HG02884 (cell line): ENCODE data around the gene MCCC1.
"Not testable (repeated sequence)": the region's sequence is repeated elsewhere in the genome, so short reads cannot be mapped to it uniquely, and the experiment has no call there.

Source experiments
- ATAC-seq: cut with Tn5 transposase; IDR thresholded peaks from one replicate; pipeline ENCODE4 v1.9.1; 2021; ENCODE audit warnings: mild to moderate bottlenecking, moderate library complexity; ENCODE audit not compliant: unreplicated experiment

Gene MCCC1

DNA sequence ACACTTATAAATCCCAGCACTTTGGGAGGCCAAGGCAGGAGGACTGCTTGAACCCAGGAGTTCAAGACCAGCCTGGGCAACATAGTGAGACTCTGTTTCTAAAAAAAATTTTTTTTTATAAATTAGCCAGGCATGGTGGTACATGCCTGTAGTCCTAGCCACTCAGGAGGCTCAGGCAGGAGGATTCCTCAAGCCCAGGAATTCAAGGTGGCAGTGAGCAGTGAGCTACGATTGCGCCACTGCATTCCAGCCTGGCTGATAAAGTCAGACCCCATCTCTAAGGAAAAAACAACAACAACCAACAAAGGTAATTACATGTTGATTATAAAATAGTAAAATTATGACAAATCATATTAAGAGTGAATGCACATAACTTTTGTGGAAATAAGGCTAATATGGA is 40.9 kb downstream of the MCCC1 start:
- ATAC-seq = no peak

DNA sequence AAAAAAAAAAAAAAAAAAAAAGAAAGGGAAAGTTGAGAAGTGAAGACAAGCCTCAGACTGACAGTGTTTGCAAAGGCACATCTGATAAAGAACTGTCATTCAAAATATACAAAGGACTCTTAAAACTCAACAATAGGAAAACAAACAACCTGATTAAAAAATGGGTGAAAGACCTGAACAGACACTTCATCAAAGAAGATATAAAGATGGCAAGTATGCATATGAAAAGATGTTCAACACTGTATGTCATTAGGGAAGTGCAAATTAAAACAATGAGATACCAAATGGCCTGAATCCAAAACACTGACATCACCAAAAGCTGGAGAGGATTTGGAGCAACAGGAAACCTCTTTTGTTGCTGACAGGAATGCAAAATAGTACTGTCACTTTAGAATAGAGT is 48.6 kb downstream of the MCCC1 start:
- ATAC-seq = no peak

DNA sequence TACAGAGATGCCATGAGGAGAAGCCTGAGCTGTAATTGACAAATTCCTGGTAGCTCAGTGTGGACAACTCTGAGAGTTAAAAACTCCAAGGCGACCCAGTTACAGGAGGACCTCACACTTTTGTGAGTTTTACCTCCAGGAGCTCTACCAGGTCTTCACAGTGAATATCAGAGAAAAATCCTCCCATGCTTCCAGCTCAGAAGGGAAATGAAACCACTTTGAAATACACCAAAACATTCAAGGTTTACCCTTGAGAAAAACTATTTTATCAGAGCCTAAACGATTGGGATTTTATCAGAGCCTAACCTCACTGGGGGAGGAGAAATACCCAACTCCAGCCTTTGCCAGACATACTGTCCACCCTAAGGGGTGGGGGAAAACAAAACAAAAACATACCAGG is 52.4 kb downstream of the MCCC1 start:
- no peak for ATAC-seq

DNA sequence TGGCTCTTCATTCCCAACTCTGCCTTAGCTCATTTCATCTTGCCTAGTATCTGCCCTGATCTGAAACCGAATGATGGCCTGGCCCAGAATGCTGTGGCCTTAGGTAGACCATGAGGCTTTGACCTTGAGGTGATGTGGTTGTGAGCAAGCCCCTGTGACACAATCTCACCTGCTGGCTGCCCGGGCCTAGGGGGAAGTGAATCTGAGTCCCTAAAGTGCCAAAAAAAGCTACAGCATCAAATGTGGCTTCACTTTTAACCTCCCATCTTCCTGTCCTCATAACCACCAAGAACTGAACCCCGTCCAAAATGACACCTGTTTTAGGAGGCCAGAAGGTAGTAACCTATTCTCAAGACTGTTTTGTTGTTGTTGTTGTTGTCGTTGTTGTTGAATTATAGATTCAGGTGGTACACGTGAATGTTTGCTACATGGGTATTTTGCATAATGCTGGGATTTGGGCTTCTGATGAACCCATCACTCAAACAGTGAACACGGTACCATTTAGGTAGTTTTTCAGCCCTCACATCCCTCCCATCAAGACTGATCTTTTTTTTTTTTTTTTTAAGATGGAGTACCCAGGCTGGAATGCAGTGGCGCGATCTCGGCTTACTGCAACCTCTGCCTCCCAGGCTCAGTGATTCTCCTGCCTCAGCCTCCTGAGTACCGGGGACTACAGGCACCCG is 54.6 kb downstream of the MCCC1 start:
- ATAC-seq = peak; percentile 93

DNA sequence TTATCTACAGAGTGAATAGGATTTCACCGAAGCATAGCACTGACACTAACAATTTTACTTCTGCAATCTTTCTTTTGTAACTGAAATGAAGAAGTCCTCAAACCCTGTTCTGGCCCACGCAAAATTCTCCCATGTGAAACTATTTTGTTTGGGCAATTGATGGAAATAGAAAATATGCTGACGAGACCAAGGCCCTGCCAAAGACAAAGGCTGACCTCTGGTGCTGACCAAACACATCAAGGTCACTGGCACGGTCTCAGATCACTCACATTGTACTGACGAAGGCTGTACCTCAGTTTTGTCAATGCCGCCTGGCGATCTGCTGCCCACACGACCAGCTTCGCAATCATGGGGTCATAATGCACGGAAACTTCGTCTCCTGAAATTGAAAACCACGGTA is 60.5 kb downstream of the MCCC1 start:
- no peak for ATAC-seq

DNA sequence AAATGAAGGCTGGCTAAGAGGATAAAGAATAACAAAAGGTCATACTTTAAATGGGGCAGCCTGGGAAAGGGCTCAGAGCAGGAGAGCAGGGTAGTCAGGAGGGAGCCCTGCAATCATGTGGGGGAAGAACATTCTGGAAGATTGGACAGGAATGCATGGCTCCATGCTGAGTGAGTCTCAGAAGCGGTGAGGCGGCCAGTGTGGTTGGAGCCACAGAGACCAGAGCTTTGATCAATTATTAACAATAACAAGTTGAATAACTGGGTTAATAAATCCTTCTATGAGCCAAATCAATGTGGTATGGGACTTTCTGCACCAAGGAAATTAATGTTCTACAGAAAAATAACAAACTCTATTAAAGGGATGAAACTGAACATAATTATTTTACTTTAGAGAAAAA is 61.1 kb downstream of the MCCC1 start:
- ATAC-seq = no peak

DNA sequence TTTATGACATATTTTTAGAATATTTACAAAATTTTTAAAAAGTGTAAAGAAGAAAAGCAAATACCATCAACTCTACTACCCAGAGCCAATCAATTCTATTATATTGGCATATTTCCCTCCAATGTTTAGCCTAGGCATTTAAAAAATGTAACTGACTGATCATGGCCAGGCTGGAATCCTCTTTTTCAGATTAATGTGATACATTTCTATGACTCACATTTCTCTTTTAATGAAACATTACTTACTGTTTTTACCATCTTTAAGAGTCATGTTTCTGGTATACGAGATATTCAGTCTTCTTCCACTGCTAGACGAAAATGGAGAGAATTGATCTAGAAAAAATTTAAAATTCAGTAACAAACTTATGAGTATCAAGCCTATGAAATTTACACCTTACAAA is 65.5 kb downstream of the MCCC1 start:
- ATAC-seq = no peak

DNA sequence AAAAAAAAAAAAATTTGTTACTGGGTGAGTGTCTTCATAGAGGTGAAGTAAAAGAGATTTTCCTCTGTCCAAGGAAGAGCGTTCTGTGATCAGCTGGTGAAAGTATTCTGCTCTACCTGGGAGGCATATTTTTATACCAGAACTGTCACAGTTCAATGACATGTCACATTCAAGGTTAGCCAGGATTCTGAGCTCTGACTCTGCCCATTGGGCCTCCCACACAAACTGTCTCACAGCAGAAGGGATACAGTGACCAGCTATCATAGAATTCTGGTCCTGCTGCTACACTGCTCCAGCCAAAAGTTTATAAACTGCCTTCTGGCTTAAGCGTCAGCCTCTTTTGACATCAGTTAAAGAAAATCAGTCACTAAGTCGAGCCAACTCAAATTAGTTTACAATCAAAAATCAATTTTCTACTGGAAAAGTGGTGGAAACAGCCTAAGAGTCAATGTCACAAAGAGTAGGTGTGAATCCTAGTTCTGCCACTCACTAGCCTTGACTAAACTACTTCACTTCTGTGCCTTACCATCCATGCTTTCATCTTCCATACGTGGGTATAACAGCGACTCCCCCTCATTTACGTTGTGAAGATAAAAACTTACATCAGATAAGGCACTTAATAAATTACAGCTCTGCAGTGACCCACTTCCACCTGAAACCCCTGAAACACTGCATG is 66.3 kb downstream of the MCCC1 start:
- no peak for ATAC-seq

DNA sequence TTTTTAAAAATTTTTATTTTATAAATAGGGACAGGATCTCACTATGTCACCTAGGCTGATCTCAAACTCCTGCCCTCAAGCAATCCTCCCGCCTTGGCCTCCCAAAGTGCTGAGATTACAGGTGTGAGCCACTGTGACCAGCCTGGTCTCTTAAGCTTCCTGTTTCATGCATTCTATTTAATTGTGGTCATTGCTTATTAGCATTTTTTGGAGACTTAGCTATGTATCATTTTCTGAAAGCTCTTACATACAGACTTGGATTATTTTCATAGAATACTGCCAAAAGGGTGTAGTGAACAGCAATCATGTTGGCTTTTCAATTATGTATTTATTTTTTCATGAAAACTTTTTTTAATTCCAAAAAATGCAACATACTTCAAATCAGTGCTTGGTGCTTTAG is 67.5 kb downstream of the MCCC1 start:
- ATAC-seq = no peak

DNA sequence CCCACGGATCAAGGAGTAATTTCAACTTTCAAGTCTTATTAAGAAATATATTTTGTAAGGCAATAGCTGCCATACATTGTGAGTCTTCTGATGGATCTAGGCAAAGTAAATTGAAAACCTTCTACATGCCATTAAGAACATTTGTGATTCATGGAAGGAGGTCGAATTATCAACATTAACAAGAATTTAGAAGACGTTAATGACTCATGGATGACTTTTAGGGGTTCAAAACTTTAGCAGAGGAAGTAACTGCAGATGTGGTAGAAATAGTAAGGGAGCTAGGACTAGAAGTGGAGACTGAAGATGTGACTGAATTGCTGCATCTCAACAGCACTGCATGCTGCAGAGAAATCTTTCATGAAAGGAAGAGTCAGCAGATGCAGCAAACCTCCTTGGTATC is 70.9 kb downstream of the MCCC1 start:
- ATAC-seq = no peak

DNA sequence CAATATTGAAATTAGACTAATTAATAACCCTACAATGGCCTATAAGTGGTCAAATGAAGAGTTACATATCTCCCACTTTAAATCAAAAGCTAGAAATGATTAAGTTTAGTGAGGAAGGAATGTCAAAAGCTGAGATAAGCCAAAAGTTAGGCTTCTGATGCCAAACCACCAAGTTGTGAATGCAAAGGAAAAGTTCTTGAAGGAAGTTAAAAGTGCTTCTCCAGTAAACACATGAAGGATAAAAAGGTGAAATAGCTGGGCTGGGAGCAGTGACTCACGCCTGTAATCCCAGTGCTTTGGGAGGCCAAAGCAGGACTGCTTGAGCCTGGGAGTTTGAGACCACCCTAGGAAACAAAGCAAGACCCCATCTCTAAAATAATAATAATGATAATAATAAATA is 72.0 kb downstream of the MCCC1 start:
- no peak for ATAC-seq

DNA sequence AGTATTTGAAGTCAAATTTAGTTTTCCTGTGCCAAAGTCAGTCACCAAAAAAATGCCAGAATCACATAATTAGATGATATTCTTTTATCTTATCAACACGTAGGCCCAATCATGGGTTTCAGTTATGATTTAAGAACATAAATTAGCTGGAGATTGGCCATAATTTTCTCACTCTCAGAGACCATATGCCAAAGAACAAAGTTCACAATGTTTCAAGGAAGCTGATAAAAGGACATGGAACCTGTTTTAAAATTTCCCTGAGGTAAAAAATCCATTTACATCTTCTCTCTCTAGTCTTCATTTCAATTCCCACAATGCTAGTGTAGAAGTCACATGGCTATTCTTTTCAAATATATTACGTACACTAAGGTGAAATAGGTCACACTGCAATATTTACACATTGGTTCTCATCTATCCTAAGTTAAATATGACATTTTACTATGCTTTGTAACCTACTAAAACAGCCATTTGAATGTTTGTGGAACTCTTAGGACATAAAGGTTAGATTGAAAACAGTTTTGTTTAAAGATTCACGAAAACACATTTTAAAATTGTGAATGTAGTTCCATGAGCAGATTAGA is 76.3 kb downstream of the MCCC1 start:
- ATAC-seq = no peak

DNA sequence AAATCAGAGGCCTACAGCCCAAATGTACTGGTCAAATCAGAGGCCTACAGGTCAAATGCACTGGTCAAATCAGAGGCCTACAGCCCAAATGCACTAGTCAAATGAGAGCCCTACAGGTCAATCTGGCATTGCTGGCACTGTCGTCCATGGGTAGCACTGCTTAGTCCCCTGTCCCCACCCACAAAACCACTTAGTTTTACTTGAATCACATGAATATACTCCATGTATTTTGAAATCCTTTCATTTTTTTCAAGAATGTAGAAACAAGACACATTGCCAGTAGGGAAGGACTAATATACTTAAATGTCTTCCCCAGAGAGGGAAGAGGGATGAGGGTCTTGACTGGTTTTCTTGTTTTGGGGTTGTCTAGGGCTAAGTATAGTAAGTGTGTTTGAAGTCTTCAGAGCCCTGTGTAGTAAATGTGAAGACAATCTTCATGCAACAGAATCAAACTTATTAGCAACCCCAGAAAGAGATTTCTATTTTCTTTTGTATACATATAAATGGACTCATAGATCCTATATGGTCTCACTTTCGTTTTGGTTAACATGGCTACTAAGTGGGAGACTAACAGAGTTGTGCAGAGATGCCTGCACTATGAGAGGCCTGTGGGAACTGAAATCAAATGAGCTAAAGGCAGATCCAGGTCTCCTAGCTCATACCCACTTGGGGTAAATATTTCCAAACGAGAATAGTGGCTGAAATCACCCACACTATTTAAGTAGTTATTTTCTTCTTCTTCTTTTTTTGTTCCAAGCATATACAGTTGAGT is 80.7 kb downstream of the MCCC1 start:
- ATAC-seq = no peak

DNA sequence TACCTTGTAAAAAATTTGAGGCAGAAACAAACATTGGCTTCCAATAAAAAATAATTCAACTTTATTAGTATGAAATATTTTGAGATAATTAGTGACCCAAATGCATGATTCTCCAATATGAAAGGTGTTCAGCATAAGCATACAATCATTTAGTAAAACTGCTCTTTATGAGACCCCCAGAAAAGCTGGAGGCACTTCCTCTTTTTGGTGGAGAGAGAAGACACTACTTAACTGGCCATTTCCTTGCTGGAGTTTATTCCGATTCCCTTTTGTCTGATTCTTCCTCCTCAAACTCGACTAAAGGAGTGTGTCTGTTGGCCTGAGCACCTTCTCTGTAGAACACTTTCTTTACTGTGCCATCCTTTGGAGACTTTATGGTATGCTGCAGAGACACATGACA is 84.1 kb downstream of the MCCC1 start:
- ATAC-seq = no peak

DNA sequence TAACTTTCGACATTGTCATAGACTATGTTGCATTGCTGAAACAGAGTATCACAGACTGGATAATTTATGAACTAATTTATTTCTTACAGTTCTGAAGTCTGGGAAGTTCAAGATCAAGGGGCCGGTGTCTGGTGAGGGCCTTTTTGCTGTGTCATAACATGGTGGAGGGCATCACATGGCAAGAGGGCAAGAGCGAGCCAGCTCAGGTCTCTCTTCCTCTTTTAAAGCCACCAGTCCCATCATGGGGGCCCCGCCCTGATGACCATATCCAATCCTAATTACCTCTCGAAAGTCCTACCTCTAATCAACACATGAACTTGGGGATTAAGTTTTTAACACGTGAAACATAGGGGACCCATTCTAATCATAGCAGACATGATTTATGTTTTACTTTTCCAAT is 85.4 kb downstream of the MCCC1 start:
- no peak for ATAC-seq

DNA sequence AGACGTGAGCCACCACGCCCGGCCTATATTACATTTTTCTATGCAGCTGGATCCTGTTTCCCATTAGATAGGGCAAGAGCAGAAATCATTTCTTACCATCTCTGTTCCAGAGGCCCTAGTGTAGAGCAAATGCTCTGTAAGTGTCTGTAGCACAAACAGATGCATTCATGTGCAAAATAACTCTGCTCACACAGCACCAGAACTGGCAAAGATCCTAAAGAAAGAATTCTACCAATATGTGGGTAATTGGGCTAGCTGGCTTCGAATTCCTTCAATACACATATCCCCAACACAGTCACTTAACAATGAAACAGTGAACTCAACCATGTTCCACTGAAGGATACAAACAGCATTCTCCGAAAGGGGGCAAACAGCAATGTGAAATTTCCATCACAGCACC is 86.2 kb downstream of the MCCC1 start:
- ATAC-seq = no peak

DNA sequence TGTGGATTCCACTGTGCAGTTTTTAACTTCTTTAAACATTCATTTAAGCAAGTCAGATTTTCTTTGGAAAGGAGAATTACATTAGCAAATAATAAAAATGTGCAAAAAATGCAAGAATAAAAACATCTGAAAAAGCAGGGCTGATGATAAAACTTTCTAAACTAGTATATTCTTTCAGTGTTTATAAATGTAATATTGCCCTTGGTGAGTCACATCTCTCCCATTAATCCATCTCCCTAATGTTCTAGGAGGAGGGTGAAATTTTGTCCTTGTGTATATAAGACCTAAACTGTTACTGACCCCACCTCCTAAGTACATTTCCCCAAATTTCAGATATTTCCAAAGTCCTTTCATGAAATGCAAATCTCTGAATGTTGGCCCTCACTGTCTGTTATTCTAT is 90.5 kb downstream of the MCCC1 start:
- no peak for ATAC-seq

DNA sequence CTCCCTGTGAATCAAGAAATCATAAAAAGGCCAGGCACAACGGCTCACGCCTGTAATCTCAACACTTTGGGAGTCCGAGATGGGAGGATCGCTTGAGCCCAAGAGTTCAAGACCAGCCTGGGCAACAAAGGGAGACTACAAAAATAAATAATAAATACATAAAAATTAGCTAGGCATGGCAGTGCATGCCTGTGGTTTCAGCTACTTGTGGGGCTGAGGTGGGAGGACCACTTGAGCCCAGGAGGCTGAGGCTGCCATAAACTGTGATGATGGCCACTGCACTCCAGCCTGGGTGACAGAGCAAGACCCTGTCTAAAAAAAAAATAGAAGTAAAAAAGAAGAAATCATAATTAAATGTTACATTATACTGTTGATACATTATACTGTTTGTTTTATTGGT is 91.0 kb downstream of the MCCC1 start:
- ATAC-seq = no peak

DNA sequence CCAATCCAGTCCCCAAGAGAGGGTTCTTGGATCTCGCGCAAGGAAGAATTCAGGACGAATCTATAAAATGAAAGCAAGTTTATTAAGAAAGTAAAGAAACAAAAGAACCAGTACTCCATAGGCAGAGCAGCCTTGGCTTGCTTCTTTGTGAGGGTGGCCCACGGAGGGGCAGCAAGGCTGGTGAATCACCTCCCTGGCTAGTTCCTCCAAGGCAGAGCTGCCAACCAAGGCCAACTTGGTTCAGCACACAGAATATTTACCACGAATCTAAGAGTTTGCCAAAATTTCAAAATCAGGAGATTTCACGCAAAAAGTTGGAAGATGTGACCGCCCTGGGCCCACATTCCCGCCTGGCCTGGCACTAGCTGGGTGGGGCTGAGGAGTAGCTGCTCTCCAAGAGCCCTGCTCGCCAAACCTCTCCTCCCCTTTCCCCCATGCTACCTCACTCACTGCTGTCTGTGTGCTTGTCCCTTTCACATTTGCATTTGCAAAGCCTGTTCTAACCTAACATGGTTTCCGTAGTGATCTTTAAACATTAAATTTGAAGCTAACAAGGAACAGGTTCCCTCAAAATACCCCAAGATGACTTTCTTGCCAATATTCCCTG is 92.8 kb downstream of the MCCC1 start:
- ATAC-seq = no peak

DNA sequence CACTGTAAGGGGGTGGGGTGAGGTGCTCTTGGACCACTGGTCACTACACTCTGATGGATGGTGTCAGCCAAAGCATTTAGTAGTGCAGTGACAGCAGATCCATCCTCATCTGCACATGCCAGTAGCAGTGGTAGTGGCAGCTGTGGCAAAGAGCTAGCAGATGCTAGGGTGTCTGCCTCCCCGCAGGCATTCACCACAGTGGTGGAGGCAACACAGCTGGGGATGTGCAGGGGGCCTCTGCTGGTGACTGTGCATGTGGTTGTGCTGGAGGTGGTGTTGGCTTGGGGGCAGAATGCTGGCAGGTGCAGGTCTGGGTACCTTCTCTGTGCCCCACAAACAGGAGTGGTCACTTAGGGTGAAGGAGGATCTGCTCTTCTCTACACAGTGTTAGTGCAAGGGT is 99.5 kb downstream of the MCCC1 start:
- no peak for ATAC-seq

DNA sequence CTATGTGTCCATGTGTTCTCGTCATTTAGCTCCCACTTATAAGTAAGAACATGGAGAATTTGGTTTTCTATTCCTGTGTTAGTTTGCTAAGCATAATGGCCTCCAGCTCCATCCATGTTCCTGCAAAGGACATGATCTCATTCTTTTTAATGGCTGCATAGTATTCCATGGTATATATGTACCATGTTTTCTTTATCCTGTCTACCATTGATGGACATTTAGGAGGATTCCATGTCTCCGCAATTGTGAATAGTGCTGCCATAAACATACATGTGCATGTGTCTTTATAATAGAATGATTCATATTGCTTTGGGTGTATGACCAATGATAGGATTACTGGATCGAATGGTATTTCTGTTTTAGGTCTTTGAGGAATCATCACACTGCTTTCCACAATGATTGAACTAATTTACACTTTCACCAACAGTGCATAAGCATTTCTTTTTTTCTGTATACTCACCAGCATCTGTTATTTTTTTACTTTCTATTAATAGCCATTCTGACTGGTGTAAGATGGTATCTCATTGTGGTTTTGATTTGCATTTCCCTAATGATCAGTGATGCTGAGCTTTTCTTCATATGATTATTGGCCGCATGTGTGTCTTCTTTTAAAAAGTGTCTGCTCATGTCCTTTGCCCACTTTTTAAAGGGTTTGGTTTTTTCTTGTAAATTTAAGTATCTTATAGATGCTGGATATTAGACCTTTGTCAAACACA is 105.7 kb downstream of the MCCC1 start:
- ATAC-seq = not testable (repeated sequence)
